Endothelial cell of umbilical vein (primary cell): ENCODE measurements around the gene TNS4. TPM values are rescaled to one million over a fixed set of nuclear protein-coding genes. Genes with fewer than 3 reads are reported as not detected.

Source experiments
- BruUV-seq: library from RNA; stranded (reverse); fragments of 400-500 nt; replicated peaks from 2 replicates; lab custom pipeline; 2021; lab: Mats Ljungman, UMichigan
- CTCF ChIA-PET: fragments of 300-600, 350-600 bp; sonication (Branson Sonifier 250); formaldehyde crosslinking; loops from one replicate; lab custom pipeline; 2021; ENCODE audit warnings: antibody characterized with exemption, inconsistent platforms; lab: Charles Lee
- POLR2A ChIA-PET: fragments of 300-600, 350-600 bp; sonication (Branson Sonifier 250); formaldehyde crosslinking; loops from one replicate; lab custom pipeline; 2021; ENCODE audit warnings: antibody characterized with exemption, inconsistent platforms; lab: Charles Lee
- DNase-seq: peaks from one replicate; pipeline ENCODE4 v3.0.0-alpha.2; 2011; ENCODE audit warnings: low read depth, low spot score
- FAIRE-seq: peaks from 2 replicates; lab custom pipeline; 2011; peaks lifted over from hg19 to GRCh38; lab: Jason Lieb, UNC
- H2AFZ ChIP-seq: 2 replicates; pipeline ENCODE4 v1.6.0; 2012; ENCODE audit warnings: low read depth, low read length, control low read depth, inconsistent platforms
- H3K27ac ChIP-seq: 2 replicates; pipeline ENCODE4 v1.5.1; 2011; ENCODE audit warnings: low read depth, mild to moderate bottlenecking, control low read depth, low read length, moderate library complexity; ENCODE audit not compliant: insufficient read depth
- H3K27me3 ChIP-seq, 2 experiments: 2 replicates each; pipeline versions ENCODE4 v1.6.0 to v1.6.1; 2011; ENCODE audit warnings: low read length in 2 of 2, mixed read lengths in 1 of 2; ENCODE audit not compliant: control insufficient read depth in 2 of 2, insufficient read depth in 2 of 2
- H3K36me3 ChIP-seq, 2 experiments: 2 replicates in 1 of 2; 3 replicates in 1 of 2; pipeline ENCODE4 v1.5.1; 2011; ENCODE audit warnings: low read length in 2 of 2, mild to moderate bottlenecking in 1 of 2, moderate library complexity in 1 of 2; ENCODE audit not compliant: control insufficient read depth in 2 of 2, insufficient read depth in 2 of 2; ENCODE audit errors: extremely low read depth in 1 of 2
- H3K4me1 ChIP-seq: 3 replicates; pipeline ENCODE4 v1.5.1; 2011; ENCODE audit warnings: mild to moderate bottlenecking, low read length; ENCODE audit not compliant: control insufficient read depth, insufficient read depth; ENCODE audit errors: extremely low read depth
- H3K4me2 ChIP-seq: 2 replicates; pipeline ENCODE4 v1.6.1; 2011; ENCODE audit warnings: low read length, control low read depth, mixed read lengths; ENCODE audit not compliant: insufficient read depth
- H3K4me3 ChIP-seq, 3 experiments: fragments of 200-600 bp in 1 of 3; sonication (generic), shearing (Covaris generic) in 1 of 3; replicated peaks in 1 of 3; 2 replicates each; pipeline ENCODE4 v1.5.1; 2011 to 2016; ENCODE audit warnings: control low read depth in 3 of 3, low read length in 3 of 3, mild to moderate bottlenecking in 2 of 3, inconsistent platforms in 1 of 3, low read depth in 1 of 3, moderate library complexity in 1 of 3; ENCODE audit not compliant: insufficient read depth in 1 of 3
- H3K79me2 ChIP-seq: 2 replicates; pipeline ENCODE4 v1.6.0; 2012; ENCODE audit warnings: low read length, inconsistent platforms; ENCODE audit not compliant: control insufficient read depth, insufficient read depth
- H3K9ac ChIP-seq: replicated peaks from 2 replicates; pipeline ENCODE3; 2011; ENCODE audit warnings: low read length, control low read depth; ENCODE audit not compliant: insufficient read depth; ENCODE audit errors: extremely low read depth
- H3K9me1 ChIP-seq: replicated peaks from 3 replicates; pipeline ENCODE4 v1.6.0; 2011; ENCODE audit warnings: mild to moderate bottlenecking, low read length; ENCODE audit not compliant: control insufficient read depth, insufficient read depth; ENCODE audit errors: extremely low read depth
- H3K9me3 ChIP-seq: replicated peaks from 2 replicates; pipeline ENCODE4 v1.5.1; 2012; ENCODE audit warnings: low read length, inconsistent platforms; ENCODE audit not compliant: control insufficient read depth, insufficient read depth
- H4K20me1 ChIP-seq: replicated peaks from 2 replicates; pipeline ENCODE3; 2011; ENCODE audit warnings: mild to moderate bottlenecking, low read length; ENCODE audit not compliant: control insufficient read depth, insufficient read depth; ENCODE audit errors: extremely low read depth
- EZH2 ChIP-seq: IDR thresholded peaks from 2 replicates; pipeline ENCODE4 v1.6.1; 2012; ENCODE audit warnings: borderline replicate concordance, low read depth, mild to moderate bottlenecking, moderate library complexity, low read length, inconsistent platforms; ENCODE audit not compliant: severe bottlenecking
- FOS ChIP-seq: IDR thresholded peaks from 2 replicates; pipeline ENCODE4 v1.6.1; 2011; ENCODE audit warnings: mild to moderate bottlenecking, low read length, moderate library complexity, borderline replicate concordance; ENCODE audit not compliant: insufficient read depth
- GATA2 ChIP-seq: IDR thresholded peaks from 2 replicates; pipeline ENCODE4 v1.7.0; 2011; ENCODE audit warnings: low read depth, mild to moderate bottlenecking, moderate library complexity, mixed read lengths, low read length; ENCODE audit not compliant: insufficient read length, insufficient read depth
- JUN ChIP-seq: IDR thresholded peaks from 2 replicates; pipeline ENCODE4 v1.6.1; 2011; ENCODE audit warnings: borderline replicate concordance, low read depth; ENCODE audit not compliant: insufficient read length, insufficient read depth
- MYC ChIP-seq: IDR thresholded peaks from one replicate; pipeline ENCODE4 v1.6.1; 2011; ENCODE audit warnings: mild to moderate bottlenecking, low read depth, low read length
- POLR2A ChIP-seq: IDR thresholded peaks from 2 replicates; pipeline ENCODE4 v1.6.1; 2012; ENCODE audit warnings: low read depth, mild to moderate bottlenecking, control low read depth, low read length
- POLR2AphosphoS5 ChIP-seq: IDR thresholded peaks from 2 replicates; pipeline ENCODE4 v1.6.1; 2012; ENCODE audit warnings: low read depth, mild to moderate bottlenecking, control low read depth, low read length, moderate library complexity; ENCODE audit not compliant: insufficient read depth
- dilution Hi-C: fragments of 300-500 bp; cut with MboI; formaldehyde crosslinking; loops from one replicate; pipeline ENCODE4 v1.15.0; 2019; ENCODE audit warnings: low sequenced_read_pairs; ENCODE audit not compliant: extremely low pct_ligation_motif_present
- intact Hi-C: fragments of 100-400 bp; cut with micrococcal nuclease; formaldehyde crosslinking; loops from one replicate; pipeline ENCODE4 v1.10.0; 2022
- polyA plus RNA-seq, 4 experiments: library from polyadenylated mRNA; depleted of rRNA in 3 of 4; stranded (reverse) in 3 of 4; unstranded in 1 of 4; fragments of >200 nt; gene quantifications; 2 replicates each; pipeline versions ENCODE4 v1.2.1 to v1.2.3, GENCODE V29; 2011 to 2012; ENCODE audit warnings: missing spikeins in 1 of 4
- total RNA-seq: library from RNA; stranded (reverse); gene quantifications from 2 replicates; pipeline ENCODE4 v1.2.3, GENCODE V29; 2021
- TF ChIP-seq, protein P1 (sequence below), 2 donors: IDR thresholded peaks; 1 replicate in 1 of 2; 2 replicates in 1 of 2; pipeline ENCODE4 v1.5.1; 2011; ENCODE audit warnings: low read length in 2 of 2, mild to moderate bottlenecking in 2 of 2, moderate library complexity in 2 of 2, control low read depth in 1 of 2, inconsistent platforms in 1 of 2, low read depth in 1 of 2; ENCODE audit not compliant: insufficient read depth in 1 of 2; ENCODE audit errors: extremely low read depth in 1 of 2
- TF ChIP-seq, protein P2 (sequence below): IDR thresholded peaks from 2 replicates; pipeline ENCODE4 v1.6.1; 2011; ENCODE audit not compliant: insufficient read depth, insufficient read length

Gene TNS4
- total and polyA plus RNA-seq, 2 donors (not counting 3 experiments of a cell fraction or from before 2014, with no cell fraction given): not detected

DNA sequence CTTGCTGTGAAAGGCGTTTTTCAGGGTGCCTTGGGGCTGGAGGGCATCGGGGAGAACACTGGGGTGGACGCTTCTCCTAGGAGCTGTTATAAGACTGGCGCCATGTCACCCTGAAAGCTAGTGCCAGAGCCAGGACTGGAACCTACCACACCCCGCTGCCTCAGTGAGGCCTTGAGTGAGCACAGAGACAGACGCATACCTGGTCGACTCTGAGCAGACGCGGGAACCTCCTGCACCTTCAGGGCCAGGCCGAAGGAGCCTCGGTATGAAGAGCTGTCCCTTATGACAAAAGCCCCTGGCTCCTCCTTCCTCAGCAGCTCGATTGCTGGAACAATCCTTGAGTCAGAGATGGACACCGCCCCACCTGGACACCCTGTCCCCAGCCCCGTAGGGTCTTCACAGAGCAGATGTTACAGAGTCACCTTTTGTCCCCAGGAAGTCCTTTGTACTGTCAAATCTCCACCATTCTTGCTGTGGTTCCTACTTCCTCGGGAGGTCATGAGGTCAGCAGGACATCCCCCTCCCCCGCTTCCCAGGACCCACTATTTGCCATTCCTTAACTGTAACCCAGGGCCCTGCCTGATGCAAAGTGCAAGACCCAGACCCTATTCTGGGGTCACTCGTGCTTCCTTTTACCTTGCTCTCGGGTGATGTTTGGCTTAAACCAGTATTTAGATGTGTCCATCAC lies 17.0 kb downstream of the TNS4 start:
- no peak for FAIRE-seq
- no peak overlapping the region for H2AFZ ChIP-seq
- H3K4me3 ChIP-seq: no peak overlapping the region

DNA sequence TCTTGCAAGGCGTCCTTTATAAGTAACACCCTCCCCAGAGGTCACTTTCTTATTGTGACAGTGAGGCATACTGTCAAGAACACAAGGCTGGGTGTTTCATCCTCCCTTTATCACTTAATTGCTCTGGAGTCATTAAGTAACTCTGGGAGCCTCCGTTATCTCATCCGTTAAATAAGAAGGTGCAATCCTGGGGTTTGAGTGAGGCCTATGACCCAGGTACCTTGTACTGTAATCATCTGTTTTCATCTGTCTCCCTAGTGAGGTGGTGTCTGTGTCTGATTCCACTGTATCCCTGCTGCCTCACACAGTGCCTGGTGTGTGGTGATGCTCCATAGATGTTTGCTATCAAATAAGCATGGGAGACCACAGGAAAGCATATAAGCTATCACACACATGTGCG lies 17.7 kb downstream of the TNS4 start:
- no peaks in the 10 kb centered on the region for H3K9me1 ChIP-seq
- no peak overlapping the region for H2AFZ ChIP-seq
- dilution Hi-C loops (no loop called here), intact Hi-C loops (no loop called here)
- no peak overlapping the region for H3K27ac ChIP-seq
- H3K79me2 ChIP-seq: no peaks in the 10 kb centered on the region
- H3K4me2 ChIP-seq: no peak overlapping the region
- H3K9ac ChIP-seq: no peak overlapping the region
- H3K4me1 ChIP-seq: no peaks in the 10 kb centered on the region
- no peaks in the 10 kb centered on the region for H3K36me3 ChIP-seq
- DNase-seq (no peak), FAIRE-seq (no peak)
- TF ChIP-seq POLR2A (no peak), FOS (no peak), EZH2 (no peak), JUN (no peak), POLR2AphosphoS5 (no peak), MYC (no peak), GATA2 (no peak)
- TF ChIP-seq, protein P1, sequence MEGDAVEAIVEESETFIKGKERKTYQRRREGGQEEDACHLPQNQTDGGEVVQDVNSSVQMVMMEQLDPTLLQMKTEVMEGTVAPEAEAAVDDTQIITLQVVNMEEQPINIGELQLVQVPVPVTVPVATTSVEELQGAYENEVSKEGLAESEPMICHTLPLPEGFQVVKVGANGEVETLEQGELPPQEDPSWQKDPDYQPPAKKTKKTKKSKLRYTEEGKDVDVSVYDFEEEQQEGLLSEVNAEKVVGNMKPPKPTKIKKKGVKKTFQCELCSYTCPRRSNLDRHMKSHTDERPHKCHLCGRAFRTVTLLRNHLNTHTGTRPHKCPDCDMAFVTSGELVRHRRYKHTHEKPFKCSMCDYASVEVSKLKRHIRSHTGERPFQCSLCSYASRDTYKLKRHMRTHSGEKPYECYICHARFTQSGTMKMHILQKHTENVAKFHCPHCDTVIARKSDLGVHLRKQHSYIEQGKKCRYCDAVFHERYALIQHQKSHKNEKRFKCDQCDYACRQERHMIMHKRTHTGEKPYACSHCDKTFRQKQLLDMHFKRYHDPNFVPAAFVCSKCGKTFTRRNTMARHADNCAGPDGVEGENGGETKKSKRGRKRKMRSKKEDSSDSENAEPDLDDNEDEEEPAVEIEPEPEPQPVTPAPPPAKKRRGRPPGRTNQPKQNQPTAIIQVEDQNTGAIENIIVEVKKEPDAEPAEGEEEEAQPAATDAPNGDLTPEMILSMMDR (IDR thresholded peaks at IDR 0.05; ENCODE audit: extremely low read depth in 1 of 2, insufficient read depth in 1 of 2, low read depth in 1 of 2, low read length in 2 of 2): no peak
- TF ChIP-seq, protein P2, sequence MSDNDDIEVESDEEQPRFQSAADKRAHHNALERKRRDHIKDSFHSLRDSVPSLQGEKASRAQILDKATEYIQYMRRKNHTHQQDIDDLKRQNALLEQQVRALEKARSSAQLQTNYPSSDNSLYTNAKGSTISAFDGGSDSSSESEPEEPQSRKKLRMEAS: no peak
- H3K9me3 ChIP-seq: no peaks in the 10 kb centered on the region
- BruUV-seq: no TSS peak
- H3K27me3 ChIP-seq: peaks cover 2 to 6% of the 10 kb centered on the region in 2 experiments
- no peaks in the 10 kb centered on the region for H4K20me1 ChIP-seq
- CTCF ChIA-PET: interaction anchor here (2.8 kb wide), 1 partner anchor 49 kb away, joined by 7 read pairs; no protein-coding TSS in a partner anchor
- POLR2A ChIA-PET: no interaction called here
- no peak overlapping the region for H3K4me3 ChIP-seq

More for the DNA sequence above, 17.0 kb downstream of the TNS4 start:
- ChIA-PET CTCF (interaction anchor here (1.9 to 2.8 kb wide), 3 partner anchors 8 to 49 kb away, joined by 4 to 23 read pairs (median 7); no protein-coding TSS in a partner anchor), POLR2A (no interaction called here)
- Histone ChIP-seq H3K36me3 (no peaks in the 10 kb centered on the region), H3K79me2 (no peaks in the 10 kb centered on the region), H3K9me1 (no peaks in the 10 kb centered on the region), H3K4me2 (no peak overlapping the region), H4K20me1 (no peaks in the 10 kb centered on the region), H3K27ac (no peak overlapping the region), H3K9me3 (no peaks in the 10 kb centered on the region), H3K9ac (no peak overlapping the region), H3K4me1 (no peaks in the 10 kb centered on the region), H3K27me3 (peaks cover 2 to 6% of the 10 kb centered on the region in 2 experiments)
- intact Hi-C loops: no loop called here
- DNase-seq: no peak
- no TSS peak for BruUV-seq
- TF ChIP-seq EZH2: no peak
- no peak for TF ChIP-seq POLR2A
- TF ChIP-seq JUN: no peak
- TF ChIP-seq POLR2AphosphoS5: no peak
- TF ChIP-seq, protein P2: no peak
- dilution Hi-C loops: no loop called here
